Measurements from ENCODE around the gene ASRGL1. TPM values are rescaled to one million over a fixed set of nuclear protein-coding genes. Genes with fewer than 3 reads are reported as not detected.
"Not testable (repeated sequence)": the region's sequence is repeated elsewhere in the genome, so short reads cannot be mapped to it uniquely, and the experiment has no call there.

Gene ASRGL1
- total RNA-seq, 1 experiment from 2014 or later, result 51.6 TPM

- TF ChIP-seq USF1 (CRISPR knock-in tag; IDR thresholded peaks at IDR 0.05), result no peak
- TF ChIP-seq NFATC4 (CRISPR knock-in tag; IDR thresholded peaks at IDR 0.05), result no peak
- no peak for TF ChIP-seq STAT6 (CRISPR knock-in tag; conservative IDR thresholded peaks at IDR 0.05; ENCODE audit: low read depth)
- TF ChIP-seq CDX4 (CRISPR knock-in tag; IDR thresholded peaks at IDR 0.05; ENCODE audit: borderline replicate concordance), result no peak
- no peak for TF ChIP-seq CTCF (IDR thresholded peaks at IDR 0.05)
- no peak for TF ChIP-seq MXD4 (CRISPR knock-in tag; IDR thresholded peaks at IDR 0.05; ENCODE audit: borderline replicate concordance)
- no peak for TF ChIP-seq MLX (CRISPR knock-in tag; IDR thresholded peaks at IDR 0.05)
- TF ChIP-seq ETV6 (CRISPR knock-in tag; IDR thresholded peaks at IDR 0.05), result no peak
These were observed 23.4 kb downstream of the ASRGL1 start (continued) for GRCh38 chr11:62360685-62361084.

- H3K27me3 Mint-ChIP-seq (ENCODE audit: low read depth); DNase-seq (ENCODE audit: low spot score); CTCF ChIA-PET; ATAC-seq; H3K4me1 Mint-ChIP-seq; POLR2A ChIA-PET; H3K4me3 Mint-ChIP-seq; H3K27ac Mint-ChIP-seq: not testable (repeated sequence)
- peaks cover 18% of the 10 kb centered on the region for H3K36me3 Mint-ChIP-seq
- H3K9me3 Mint-ChIP-seq, result peaks cover 18% of the 10 kb centered on the region
These were observed 31.7 kb downstream of the ASRGL1 start for GRCh38 chr11:62368861-62369477.

GRCh38 chr11:62370743-62371440 lies 33.6 kb downstream of the ASRGL1 start:
- Mint-ChIP-seq H3K4me1 (peaks cover 2% of the 10 kb centered on the region; the same call in 1 of the 2 replicates), H3K27ac (no peak overlapping the region), H3K36me3 (peaks cover 18% of the 10 kb centered on the region), H3K9me3 (peaks cover 18% of the 10 kb centered on the region), H3K27me3 (ENCODE audit: low read depth) (no peaks in the 10 kb centered on the region), H3K4me3 (no peak overlapping the region)
- CTCF ChIA-PET, result interaction anchor here (0.7 to 2.0 kb wide), 3 partner anchors 31 to 186 kb away, joined by 3 to 8 read pairs (median 7); no protein-coding TSS in a partner anchor
- ATAC-seq (peak; percentile 88), DNase-seq (ENCODE audit: low spot score) (peak; percentile 40)
- POLR2A ChIA-PET, result no interaction called here
- TF ChIP-seq ZSCAN18 (CRISPR knock-in tag; IDR thresholded peaks at IDR 0.05) (no peak), ZNF416 (CRISPR knock-in tag; IDR thresholded peaks at IDR 0.05) (no peak), AR (CRISPR knock-in tag; IDR thresholded peaks at IDR 0.05) (no peak), SP1 (CRISPR knock-in tag; conservative IDR thresholded peaks at IDR 0.05) (no peak), CREB1 (CRISPR knock-in tag; IDR thresholded peaks at IDR 0.05) (no peak), ZNF396 (CRISPR knock-in tag; IDR thresholded peaks at IDR 0.05; ENCODE audit: borderline replicate concordance) (no peak), ZNF423 (CRISPR knock-in tag; IDR thresholded peaks at IDR 0.05) (no peak), CREM (CRISPR knock-in tag; IDR thresholded peaks at IDR 0.05) (no peak), EMX1 (CRISPR knock-in tag; IDR thresholded peaks at IDR 0.05) (no peak), ZNF263 (CRISPR knock-in tag; IDR thresholded peaks at IDR 0.05; ENCODE audit: low read depth) (no peak), PRRX2 (CRISPR knock-in tag; IDR thresholded peaks at IDR 0.05) (no peak)

Measured in WTC11 (cell line).